ENCODE measurements around the gene F10.

DNA sequence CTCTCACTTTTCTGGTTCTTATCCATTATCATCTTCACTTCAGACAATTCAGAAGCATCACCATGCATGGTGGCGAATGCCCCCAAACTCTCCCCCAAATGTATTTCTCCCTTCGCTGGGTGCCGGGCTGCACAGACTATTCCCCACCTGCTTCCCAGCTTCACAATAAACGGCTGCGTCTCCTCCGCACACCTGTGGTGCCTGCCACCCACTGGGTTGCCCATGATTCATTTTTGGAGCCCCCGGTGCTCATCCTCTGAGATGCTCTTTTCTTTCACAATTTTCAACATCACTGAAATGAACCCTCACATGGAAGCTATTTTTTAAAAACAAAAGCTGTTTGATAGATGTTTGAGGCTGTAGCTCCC, 2.8 kb upstream of the F10 start:
- TF ChIP-seq TARDBP (IDR thresholded peaks at IDR 0.05) (no peak), FOXM1 (IDR thresholded peaks at IDR 0.05; ENCODE audit: borderline replicate concordance) (no peak), FOXA1 (IDR thresholded peaks at IDR 0.05) (no peak), SP1 (IDR thresholded peaks at IDR 0.05) (no peak), ELF4 (IDR thresholded peaks at IDR 0.05) (no peak), BHLHE40 (IDR thresholded peaks at IDR 0.05; ENCODE audit: borderline replicate concordance) (no peak), HDGF (IDR thresholded peaks at IDR 0.05; ENCODE audit: borderline replicate concordance) (no peak), L3MBTL2 (conservative IDR thresholded peaks at IDR 0.05) (no peak), CTBP1 (IDR thresholded peaks at IDR 0.05; ENCODE audit: borderline replicate concordance) (no peak), FOXK2 (IDR thresholded peaks at IDR 0.05) (no peak), ARNT (IDR thresholded peaks at IDR 0.05) (no peak), SUZ12 (IDR thresholded peaks at IDR 0.05) (no peak), NFRKB (IDR thresholded peaks at IDR 0.05) (no peak)
- TF ChIP-seq, protein P1, sequence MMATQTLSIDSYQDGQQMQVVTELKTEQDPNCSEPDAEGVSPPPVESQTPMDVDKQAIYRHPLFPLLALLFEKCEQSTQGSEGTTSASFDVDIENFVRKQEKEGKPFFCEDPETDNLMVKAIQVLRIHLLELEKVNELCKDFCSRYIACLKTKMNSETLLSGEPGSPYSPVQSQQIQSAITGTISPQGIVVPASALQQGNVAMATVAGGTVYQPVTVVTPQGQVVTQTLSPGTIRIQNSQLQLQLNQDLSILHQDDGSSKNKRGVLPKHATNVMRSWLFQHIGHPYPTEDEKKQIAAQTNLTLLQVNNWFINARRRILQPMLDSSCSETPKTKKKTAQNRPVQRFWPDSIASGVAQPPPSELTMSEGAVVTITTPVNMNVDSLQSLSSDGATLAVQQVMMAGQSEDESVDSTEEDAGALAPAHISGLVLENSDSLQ (IDR thresholded peaks at IDR 0.05), result no peak

Data from HEK293T (cell line).